Nucleus accumbens (tissue), 56 donors: ENCODE results near the gene TBCD.
"Not testable (repeated sequence)": the region's sequence is repeated elsewhere in the genome, so short reads cannot be mapped to it uniquely, and the experiment has no call there.

Experiments used
- DNase-seq, 56 donors: peaks; one replicate each; lab custom pipeline; 2025; lab: John Stamatoyannopoulos, UW

The TBCD gene

DNA sequence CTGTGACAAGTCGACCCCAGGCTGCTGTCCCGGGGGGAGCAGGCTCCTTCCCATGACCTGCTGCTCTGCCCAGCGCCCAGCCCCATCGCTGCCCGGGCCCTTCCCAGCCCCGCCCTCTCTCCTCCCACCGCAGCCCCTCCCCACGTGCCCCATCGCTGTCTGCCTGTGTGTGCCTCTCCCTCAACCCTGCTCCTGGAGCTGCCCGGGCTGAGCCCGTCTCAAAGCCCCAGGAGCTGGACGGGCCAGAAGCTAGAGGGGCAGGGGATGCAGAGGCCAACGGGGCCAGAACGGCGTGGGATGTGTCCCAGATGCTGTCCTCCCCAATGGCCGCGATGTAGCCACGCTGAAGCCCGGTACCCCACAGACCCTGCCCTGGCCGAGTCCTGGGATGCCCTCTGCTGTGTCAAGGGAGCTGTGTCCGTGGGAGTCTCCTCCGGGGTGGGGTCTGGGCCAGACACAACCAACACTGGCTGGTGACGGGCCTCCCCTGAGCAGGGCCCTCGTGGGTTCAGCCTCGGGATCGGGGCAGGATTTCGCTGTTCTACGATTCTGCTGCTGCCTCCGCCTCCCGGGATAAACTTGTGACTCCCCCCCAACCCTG lies 206.2 kb downstream of the TBCD start:
- no peak for DNase-seq

DNA sequence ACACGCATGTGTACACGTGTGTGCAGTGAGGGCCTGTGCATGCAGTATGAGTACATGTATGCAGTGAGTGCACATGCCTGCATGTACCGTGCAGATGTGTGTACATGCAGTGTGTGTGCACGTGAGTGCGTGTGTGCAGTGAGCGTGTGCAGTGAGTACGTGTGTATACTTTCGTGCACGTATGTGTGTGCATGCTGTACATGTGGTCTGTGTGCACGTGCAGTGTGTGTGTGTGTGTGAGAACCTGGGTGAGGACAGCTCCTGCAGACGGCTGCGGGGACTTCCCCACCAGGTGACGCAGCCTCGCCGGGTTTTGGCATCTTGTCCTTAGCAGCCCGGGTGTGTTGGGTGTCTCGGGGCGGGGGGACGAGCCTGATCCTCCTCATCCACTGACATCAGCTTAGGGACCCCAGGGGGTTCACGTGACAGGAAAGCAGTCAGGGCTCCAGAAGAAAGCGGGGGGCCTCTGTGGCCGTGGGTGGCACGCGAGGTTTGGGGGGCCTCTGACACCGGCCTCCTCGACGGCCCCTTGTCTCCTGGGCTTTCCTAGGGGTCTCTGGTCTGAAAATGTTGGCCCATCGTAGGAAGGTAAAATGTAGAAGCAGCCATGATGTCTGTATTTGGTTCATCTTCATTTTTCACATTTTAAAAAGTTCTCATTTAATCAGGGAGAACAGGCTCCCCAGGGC lies 207.5 kb downstream of the TBCD start:
- DNase-seq, result peak in 1 of 56 donors; percentile 10

DNA sequence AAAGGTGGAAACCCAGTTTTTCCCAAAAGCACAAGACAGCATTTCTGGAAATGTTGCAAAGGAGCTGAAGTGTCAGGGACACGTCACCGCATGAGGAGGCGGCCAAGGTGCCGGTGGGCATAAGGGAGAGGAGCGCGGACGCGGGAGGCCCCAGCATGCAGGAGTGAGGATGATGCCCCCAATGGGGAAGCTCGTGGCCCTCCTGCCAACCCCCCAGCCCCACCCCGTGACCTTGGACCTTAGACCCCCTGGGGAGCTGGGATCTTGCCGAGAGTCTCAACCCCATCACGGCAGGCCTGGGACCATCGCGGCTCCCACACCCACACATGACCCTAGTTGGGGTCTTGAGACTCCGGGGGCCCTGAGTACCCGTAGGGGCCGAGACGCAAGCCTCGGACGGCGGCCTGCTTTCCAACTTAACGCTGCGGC lies 208.1 kb downstream of the TBCD start:
- DNase-seq, result no peak

DNA sequence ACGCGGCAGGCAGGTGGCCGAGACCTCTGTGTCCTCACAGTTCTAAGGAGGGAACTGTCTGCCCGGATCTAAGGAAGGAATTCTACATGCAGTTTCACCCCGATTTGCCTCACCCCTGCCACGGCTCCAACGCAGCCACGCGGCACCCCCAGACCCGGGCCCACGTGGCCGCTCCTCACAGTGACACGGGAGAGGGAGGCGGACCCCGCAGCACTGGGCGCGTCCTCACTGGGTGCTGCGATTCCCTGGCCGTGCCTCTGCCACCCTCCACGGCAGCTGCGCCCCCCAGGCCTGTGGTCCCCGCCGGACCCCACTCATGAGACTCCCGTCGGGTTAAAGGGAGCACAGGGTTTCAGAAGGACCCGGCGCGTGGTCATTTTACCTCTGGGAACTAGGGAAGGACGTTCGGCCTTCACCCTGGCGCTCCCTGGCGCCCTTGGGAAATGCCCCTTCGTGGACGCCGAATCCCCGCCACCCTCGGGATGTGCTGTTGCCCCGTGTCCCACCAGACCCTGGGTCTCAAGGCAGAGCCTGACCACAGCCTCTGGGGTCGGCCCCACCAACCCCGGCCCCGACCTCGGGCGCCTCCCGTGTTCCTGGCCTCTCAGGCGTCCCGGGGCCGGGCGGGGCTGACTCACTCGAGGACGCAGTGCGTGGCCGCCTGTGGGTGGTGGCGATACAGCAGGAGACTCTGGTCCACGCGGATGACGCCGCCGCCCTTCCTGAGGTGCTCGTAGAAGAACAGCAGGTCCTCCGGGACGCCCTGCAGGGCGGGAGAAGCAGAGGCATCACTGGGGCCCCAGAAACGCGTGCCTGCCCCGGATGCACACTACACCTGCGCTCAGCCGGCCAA lies 208.8 kb downstream of the TBCD start:
- DNase-seq, result no peak

DNA sequence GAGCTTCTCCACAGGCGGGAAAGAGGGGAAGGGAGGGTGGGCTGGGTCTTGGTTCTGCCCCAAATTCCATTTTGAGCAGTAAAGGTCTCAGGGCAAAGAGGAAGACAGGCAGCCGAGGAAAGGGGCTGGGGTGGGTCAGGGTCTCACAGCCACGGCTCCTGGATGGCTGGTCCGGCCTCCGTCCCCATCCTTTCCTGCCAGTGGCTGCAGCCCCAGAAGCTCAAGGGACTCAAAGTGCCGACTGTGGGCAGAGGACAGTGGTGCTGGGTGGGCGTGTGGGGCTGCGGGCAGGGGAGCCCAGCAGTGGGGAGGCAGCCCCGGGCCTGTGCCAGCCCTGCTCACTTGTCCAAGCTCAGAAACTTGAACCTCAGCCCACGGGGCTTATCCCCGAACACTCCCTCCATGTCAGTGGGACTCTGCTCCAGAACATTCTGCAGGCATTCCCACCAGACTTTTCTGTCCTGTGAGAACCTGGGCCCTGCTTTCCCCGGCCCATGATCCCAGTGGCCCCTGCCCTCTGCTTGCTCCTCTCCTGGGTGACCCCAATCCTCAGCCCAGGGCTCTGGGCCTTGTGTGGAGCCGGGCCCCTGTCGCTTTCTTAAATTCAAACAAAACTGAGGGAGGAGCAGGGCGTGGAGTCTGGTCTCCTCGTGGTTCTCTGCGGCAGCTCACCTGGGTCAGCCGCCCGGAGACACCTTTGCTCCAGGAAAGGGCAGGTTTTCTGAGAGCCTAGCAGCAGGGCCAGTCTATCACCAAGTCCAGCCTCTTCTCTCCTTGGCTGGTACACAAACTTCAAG lies 209.7 kb downstream of the TBCD start:
- DNase-seq, result no peak

DNA sequence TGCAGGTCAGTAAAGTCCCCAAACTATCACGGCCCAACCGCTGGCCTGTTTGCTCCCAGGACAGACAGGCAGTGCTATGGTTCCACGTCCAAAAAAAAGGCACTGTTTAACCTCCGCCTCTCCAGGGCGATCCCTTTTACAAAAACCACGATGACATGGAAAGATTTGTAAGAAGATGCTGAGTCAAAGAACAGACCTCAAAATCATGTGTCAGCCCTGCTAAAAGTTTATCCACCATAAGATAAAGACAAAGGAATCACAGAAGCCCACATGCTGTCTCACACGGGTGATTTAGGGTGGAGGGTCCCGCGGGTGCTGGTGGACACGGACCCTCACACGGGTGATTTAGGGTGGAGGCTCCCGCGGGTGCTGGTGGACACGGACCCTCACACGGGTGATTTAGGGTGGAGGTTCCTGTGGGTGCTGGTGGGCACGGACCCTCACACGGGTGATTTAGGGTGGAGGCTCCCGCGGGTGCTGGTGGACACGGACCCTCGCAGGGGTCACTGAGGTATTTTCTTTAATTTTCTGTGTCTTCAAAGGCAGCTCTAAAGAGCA lies 210.4 kb downstream of the TBCD start:
- DNase-seq, result no peak

DNA sequence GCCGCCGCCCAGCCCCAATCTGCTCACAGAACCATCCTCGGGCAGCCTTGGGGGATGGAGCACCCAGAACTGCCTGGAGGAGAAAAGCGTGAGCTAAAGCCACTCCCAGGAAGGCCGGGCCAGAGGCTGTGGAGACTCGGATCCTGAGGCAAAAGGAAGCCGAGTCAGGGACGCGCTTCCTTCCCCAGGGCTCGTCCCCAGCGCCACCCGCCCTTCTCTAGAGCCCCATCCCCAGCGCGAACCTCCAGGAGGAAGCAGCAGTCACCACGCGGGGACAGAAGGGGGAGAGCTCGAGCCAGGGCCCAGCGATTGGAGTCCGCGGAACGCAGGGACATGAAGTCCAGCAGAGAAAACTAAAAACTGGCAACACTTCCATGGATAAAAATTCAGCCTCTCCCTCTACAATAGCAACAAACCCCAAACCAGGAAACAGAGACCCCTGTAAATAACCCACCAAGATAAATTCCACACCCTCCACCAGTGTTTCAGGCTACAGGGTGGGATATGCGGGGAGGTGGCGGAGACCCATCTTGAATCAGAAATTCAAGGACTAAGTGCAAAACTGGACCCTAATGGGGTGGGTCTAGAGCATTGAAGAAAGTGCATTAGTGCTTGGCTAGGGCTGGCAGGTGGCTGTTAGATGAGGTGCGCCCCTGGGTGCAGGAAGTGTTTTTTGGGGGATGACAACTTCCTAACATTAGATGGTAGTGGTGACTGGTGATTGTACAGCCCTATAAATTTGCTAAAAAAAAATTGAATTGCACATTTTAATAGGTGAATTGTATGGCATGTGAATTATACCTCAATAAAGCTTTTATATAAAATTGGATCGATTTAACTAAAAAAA lies 211.5 kb downstream of the TBCD start:
- DNase-seq, result peak in 33 of 56 donors; percentile 3 to 64 (median 18)

DNA sequence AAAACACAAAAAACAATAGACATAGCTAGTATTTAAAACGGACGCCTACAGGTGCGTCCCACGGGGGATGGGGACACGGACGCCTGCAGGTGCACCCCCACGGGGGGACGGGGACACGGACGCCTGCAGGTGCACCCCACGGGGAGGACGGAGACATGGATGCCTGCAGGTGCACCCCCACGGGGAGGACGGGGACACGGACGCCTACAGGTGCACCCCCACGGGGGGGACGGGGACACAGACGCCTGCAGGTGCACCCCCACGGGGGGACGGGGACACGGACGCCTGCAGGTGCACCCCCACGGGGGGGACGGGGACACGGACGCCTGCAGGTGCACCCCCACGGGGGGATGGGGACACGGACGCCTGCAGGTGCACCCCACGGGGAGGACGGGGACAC lies 212.6 kb downstream of the TBCD start:
- DNase-seq, result not testable (repeated sequence)

DNA sequence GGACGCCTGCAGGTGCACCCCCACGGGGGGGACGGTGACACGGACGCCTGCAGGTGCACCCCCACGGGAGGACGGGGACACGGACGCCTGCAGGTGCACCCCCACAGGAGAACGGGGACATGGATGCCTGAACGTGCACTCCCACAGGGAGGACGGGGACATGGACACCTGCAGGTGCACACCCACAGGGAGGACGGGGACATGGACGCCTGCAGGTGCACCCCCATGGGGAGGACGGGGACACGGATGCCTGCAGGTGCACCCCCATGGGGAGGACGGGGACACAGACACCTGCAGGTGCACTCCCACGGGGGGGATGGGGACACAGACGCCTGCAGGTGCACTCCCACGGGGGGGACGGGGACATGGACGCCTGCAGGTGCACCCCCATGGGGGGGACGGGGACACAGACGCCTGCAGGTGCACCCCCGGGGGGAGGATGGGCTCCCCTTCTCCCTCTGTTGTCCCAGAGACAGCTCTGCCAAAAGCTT lies 213.0 kb downstream of the TBCD start:
- no peak for DNase-seq

DNA sequence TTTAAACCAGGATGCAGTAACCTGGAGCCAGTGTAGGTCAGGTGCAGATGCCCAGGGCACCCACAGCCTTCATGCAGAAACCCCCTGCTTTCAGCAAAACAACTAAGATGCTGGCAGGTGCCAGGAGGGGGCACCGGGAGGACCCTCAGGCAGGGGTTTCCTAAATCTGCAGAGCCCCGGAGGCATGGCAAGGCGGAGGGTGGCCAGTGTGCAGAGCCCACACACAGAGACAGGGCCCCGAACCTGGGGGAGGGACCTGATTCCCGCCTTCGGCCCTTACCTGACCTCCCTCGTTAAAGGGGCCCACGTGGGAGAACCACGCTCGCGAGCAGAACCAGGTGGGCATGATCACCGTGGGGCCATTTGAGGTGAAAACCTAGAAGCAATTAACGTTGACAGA lies 213.5 kb downstream of the TBCD start:
- no peak for DNase-seq

DNA sequence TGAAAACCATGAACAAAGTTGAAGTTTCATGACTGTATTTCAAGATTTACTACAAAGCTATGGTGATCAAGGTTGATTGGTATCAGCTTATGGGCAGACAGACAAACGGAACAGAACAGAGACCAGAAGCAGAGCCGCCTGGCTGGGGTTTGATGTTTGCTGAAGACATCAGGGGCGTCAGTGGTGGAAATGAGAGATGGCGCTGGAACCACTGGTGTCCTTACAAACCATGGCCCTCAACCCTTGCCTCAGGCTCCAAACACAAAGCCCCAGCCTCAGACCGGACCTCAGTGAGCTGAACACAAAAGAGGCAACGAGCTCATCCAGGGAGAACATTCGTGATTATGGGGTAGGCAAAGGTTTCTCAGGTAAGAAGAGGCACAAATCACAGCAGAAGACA lies 214.6 kb downstream of the TBCD start:
- DNase-seq, result no peak

DNA sequence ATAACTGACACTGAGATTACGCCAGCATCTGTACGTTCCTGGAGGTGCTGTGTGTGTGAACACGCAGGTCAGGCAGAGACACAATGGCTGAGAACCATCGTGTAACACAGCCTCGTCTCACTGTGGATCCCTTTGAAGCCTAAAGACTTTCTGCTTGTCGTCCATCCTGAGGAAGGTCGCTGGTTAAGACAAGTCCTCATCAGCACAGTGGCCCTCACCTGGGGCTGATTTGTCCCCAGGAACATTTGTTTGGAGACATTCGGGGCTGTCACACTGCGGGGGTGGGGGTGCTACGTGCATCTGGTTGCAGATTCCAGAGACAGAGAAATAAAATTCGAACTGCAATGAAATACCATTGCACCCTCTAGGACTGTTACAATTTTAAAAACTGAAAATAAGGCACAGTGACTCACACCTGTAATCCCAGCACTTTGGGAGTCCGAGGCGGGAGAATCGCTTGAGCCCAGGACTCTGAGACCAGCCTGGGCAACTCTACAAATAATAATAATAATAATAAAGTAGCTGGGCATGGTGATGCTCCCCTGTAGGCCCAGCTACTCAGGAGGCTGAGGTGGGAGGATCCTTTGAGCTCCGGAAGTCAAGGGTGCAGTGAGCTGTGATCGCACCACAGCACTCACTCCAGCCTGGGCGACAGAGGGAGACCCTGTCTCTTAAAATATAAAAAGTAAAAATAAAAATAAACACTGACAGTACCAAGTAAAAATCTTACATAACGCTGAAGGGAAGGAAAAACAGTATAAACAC lies 215.6 kb downstream of the TBCD start:
- no peak for DNase-seq

DNA sequence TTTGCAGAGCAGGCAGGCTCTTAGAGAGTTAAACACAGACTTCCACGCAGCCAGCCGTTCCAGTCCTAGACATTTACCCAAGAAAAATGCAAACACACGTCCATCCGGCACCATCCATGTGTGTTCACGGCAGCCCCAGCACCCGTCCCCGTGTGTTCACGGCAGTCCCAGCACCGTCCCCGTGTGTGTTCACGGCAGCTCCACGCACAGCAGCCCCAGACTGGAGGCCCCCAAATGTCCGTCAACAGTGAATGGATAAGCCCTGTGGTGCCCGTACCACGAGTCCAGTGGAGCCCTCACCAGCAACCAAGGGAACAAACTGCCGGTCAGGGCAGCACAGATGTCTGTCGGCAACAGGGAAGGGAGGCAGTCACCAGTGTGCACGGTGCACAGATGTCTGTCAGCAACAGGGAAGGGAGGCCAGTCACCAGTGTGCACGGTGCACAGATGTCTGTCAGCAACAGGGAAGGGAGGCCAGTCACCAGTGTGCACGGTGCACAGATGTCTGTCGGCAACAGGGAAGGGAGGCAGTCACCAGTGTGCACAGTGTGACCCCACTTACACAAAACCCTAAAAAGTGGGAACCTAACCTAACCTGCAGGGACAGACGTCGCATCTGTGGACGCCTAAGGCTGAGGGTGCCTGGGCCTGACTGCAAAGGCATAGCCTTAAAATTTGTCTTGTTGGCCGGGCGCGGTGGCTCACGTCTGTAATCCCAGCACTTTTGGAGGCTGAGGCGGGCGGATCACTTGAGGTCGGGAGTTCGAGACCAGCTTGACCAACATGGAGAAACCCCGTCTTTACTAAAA lies 216.4 kb downstream of the TBCD start:
- DNase-seq, result not testable (repeated sequence)

DNA sequence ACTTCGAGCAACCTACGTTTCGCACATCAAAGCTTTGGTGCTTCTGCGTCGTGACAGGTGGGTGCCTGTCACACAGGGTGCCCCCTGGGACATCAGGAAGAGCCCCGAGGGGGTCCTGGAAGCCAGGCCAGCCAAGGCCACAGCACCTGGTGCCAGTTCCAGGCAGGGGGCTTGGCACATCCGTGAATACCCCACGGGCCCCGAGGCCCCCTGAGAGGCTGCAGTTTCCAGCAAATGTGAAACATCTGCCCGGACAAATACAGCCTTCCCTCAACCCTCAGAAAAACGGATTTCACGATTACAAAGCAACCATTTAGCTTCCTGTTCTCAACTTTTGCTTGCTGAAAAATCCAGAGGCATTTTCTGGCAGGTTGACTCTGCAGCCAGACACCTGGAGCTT lies 218.2 kb downstream of the TBCD start:
- no peak for DNase-seq

DNA sequence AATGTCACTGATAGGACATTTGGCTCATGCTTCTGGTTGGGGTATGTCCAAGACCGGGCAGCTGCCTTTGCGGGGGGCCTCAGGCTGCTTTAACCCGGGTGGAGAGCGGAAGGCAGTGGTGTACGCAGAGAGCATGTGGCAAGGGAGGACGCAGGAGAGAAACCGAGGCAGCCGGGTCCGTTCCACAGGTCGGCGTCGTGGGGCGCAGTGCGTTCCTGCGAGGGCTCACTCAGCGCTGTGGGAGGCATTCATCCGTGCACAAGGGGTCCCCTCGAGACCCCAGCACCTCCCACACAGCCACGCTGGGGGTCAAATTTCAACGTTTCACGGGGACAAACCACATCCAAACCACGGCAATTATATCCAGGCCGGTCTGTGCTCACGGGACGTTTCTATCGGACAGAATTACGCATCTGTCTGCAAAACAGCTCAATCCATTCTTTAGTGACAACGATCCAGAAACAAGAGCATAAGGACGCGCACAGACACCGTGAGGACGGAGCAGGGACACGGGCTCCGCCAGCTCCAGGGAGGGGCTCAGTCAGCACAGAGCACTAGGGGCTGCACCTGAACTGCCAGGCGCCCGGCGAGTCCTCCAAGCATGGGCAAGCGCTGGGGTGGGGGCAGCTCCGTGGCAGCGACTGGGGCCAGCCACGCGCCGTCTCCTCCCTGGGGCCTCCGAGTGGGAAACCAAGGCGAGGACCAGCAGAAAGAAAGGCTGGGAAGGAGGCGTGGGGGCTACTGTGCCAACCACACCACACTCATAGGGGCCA lies 219.1 kb downstream of the TBCD start:
- no peak for DNase-seq

DNA sequence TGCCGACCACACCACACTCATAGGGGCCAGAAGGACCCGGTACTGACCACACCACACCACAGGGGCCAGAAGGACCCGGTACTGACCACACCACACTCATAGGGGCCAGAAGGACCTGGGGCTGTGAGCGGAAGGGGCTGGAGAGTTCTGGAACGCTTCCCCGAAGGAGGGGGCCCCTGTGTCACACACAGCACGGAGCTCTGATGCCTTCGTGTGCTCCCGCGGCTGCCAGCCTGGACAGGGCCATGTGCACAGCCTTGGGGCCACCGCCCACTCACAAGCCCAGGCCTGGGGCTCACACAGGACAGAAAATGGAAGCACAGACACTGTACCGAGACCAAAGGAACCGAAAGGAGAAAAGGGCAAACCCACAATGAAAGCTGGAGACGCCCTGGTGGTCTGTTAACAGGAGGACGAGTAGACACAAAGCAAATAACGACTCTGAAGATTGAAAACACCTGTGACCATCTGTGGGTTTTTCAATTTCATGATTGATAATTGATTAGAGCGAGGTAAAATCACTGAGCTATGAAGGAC lies 221.0 kb downstream of the TBCD start:
- DNase-seq, result no peak
